Measurements from ENCODE around the gene CEP162.

The CEP162 gene

DNA sequence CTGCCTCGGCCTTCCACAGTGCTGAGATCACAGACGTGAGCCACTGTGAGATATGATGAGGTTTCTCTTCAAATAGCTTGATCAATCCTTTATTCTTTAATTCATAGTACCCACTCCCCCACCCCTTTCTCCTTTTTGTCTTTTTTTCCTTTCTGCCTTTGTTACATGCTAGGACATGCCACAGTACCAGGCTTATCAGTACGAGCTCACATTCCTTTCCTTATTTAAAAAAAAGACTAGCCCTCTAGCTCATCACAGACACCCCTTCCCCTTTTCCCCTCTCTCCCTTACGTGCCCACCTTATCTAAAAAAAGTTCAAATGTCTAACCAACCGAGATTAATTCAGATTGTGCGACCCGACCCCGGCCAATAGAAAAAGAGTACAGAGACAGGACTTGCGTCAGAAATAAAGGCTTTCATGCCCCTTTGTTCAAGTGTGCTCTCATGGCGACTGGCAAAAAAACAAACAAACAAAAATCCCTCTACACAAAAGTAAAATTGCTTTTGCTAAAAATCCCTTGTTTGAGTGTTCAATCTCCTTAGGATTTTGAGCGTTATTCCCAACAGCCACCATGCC lies 144.7 kb downstream of the CEP162 start:
- no peak for DNase-seq

- DNase-seq, result no peak
These were observed 146.2 kb downstream of the CEP162 start for GRCh38 chr6:84081222-84081621.

DNA sequence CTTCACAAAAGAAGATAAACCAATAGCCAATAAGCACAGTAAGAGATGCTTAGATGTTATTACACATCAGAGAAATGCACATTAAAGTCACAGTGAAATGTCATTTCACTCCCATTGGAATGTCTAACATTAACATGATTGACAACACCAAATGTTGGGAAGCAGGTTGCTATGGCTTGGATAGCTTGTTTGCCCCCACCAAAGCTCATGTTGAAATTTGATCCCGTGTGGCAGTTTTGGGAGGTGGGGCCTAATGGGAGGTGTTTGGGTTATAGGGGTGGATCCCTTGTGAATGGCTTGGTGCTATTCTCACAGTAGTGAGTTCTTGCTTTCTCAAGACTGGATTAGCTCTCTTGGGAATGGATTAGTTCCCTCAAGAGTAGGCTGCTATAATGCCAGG lies 149.1 kb downstream of the CEP162 start:
- DNase-seq, result no peak

GRCh38 chr6:84077645-84078044 lies 149.8 kb downstream of the CEP162 start:
- no peak for DNase-seq

GRCh38 chr6:84074988-84075781 lies 152.3 kb downstream of the CEP162 start:
- no peak for DNase-seq

Data from activated CD4-positive, alpha-beta T cell treated with anti-CD3 and anti-CD28 coated beads for 48 hours (primary cell).